Osteoblast (primary cell): ENCODE measurements around the gene ADGRF4. TPM values are rescaled to one million over a fixed set of nuclear protein-coding genes. Genes with fewer than 3 reads are reported as not detected.
A peak's percentile ranks its signal among the peaks of the same experiment; 100 is the strongest.

ENCODE experiments used
- DNase-seq: peaks from one replicate; pipeline ENCODE4 v3.0.0; 2011; ENCODE audit warnings: low spot score, mixed read lengths; ENCODE audit not compliant: insufficient read length; ENCODE audit errors: missing footprints
- H2AFZ ChIP-seq: 2 replicates; pipeline ENCODE4 v1.6.0; 2011; ENCODE audit warnings: mild to moderate bottlenecking, low read length
- H3K27ac ChIP-seq: 2 replicates; pipeline ENCODE4 v1.5.1; 2011; ENCODE audit warnings: mild to moderate bottlenecking, low read depth, low read length, moderate library complexity
- H3K27me3 ChIP-seq: 2 replicates; pipeline ENCODE4 v1.6.0; 2012; ENCODE audit warnings: mild to moderate bottlenecking, control low read depth, inconsistent platforms, low read length, moderate library complexity; ENCODE audit not compliant: insufficient read depth
- H3K36me3 ChIP-seq: 2 replicates; pipeline ENCODE4 v1.5.1; 2011; ENCODE audit warnings: mild to moderate bottlenecking, low read length, control low read depth, moderate library complexity; ENCODE audit not compliant: insufficient read depth
- H3K4me1 ChIP-seq: 2 replicates; pipeline ENCODE4 v1.5.1; 2011; ENCODE audit warnings: mild to moderate bottlenecking, low read length, control low read depth, moderate library complexity; ENCODE audit not compliant: insufficient read depth
- H3K4me2 ChIP-seq: 2 replicates; pipeline ENCODE4 v1.6.0; 2011; ENCODE audit warnings: mild to moderate bottlenecking, low read length; ENCODE audit not compliant: insufficient read depth
- H3K4me3 ChIP-seq: fragments of 200-600 bp; sonication (generic); 3 replicates; pipeline ENCODE4 v1.5.1; 2012; ENCODE audit warnings: mild to moderate bottlenecking, low read length, inconsistent platforms; ENCODE audit not compliant: insufficient read depth
- H3K79me2 ChIP-seq: 2 replicates; pipeline ENCODE4 v1.6.0; 2012; ENCODE audit warnings: mild to moderate bottlenecking, low read length, control low read depth, inconsistent platforms; ENCODE audit not compliant: insufficient read depth
- H3K9me3 ChIP-seq: 2 replicates; pipeline ENCODE4 v1.5.1; 2011; ENCODE audit warnings: low read depth, low read length, control low read depth
- H4K20me1 ChIP-seq: 2 replicates; pipeline ENCODE4 v1.6.0; 2012; ENCODE audit warnings: mild to moderate bottlenecking, low read length, control low read depth; ENCODE audit not compliant: insufficient read depth
- total RNA-seq: library from RNA; depleted of rRNA; stranded (reverse); fragments of >200 nt; gene quantifications from 2 replicates; pipeline ENCODE4 v1.2.3, GENCODE V29; 2012
- TF ChIP-seq, protein P1 (sequence below): IDR thresholded peaks from 2 replicates; pipeline ENCODE4 v1.5.1; 2011; ENCODE audit warnings: mild to moderate bottlenecking, low read depth, low read length, moderate library complexity; ENCODE audit errors: extremely low read depth

Gene ADGRF4
- total RNA-seq, 1 donor: under 0.01 TPM

DNA sequence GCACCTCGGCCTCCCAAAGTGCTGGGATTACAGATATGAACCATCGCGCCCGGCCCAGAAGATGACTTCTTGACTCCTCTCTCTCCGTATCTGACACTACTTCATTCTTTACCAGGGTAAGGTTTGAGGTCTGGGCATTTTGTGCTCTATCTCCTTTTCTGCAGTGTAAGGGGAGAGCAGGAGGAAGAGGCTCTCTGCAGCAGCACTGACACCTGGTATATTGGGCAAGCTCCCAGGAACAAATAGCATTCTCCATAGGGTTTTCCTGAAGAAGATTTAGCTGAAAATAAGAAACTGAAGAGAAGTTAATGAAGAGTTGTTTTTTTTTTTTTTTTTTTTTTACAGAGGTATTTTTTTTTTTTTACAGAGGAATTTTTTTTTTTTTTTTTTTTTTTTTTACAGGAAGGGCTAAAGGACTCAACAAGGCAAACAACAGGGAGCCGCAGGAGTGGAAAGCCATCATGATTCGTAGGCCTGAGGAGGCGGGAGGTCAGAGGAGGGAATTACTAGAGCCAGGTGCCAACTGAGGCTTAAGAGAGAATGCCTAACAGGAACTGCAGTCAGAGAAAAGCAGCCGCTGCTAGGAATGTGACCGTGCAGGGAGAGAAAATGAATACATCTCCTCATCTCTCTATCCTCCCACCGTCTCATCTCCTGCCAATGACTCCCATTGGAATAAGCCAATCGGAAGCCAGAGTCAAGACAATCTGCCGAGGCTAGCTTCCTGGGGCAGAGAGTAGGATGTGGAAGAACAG lies 34.7 kb upstream of the ADGRF4 start:
- Histone ChIP-seq H3K27ac (no peak overlapping the region), H3K79me2 (no peaks in the 10 kb centered on the region), H3K36me3 (no peaks in the 10 kb centered on the region), H2AFZ (no peak overlapping the region), H3K27me3 (no peaks in the 10 kb centered on the region), H3K4me3 (no peak overlapping the region), H3K4me1 (no peaks in the 10 kb centered on the region), H3K9me3 (no peaks in the 10 kb centered on the region), H3K4me2 (no peak overlapping the region), H4K20me1 (no peaks in the 10 kb centered on the region)
- TF ChIP-seq, protein P1, sequence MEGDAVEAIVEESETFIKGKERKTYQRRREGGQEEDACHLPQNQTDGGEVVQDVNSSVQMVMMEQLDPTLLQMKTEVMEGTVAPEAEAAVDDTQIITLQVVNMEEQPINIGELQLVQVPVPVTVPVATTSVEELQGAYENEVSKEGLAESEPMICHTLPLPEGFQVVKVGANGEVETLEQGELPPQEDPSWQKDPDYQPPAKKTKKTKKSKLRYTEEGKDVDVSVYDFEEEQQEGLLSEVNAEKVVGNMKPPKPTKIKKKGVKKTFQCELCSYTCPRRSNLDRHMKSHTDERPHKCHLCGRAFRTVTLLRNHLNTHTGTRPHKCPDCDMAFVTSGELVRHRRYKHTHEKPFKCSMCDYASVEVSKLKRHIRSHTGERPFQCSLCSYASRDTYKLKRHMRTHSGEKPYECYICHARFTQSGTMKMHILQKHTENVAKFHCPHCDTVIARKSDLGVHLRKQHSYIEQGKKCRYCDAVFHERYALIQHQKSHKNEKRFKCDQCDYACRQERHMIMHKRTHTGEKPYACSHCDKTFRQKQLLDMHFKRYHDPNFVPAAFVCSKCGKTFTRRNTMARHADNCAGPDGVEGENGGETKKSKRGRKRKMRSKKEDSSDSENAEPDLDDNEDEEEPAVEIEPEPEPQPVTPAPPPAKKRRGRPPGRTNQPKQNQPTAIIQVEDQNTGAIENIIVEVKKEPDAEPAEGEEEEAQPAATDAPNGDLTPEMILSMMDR: no peak
- DNase-seq: no peak

DNA sequence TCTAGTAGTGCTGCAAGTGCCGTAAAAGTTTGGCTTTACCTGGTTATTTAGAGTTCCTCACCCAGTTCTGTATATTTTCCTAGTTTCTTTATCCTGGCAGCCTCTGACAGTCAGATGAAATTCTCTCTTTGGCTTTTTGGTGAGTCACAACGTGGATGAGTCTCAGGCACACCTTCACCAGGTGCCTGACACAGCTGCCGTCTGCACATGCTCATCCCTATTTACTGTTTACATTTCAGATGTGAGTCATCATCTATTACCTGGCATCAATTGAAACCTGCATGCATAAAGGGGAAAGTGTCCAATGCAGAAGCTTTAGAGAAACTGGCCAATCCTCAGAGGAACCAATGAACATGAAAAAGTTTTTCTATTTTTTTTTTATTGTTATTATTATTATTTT lies 33.3 kb upstream of the ADGRF4 start:
- DNase-seq: no peak

DNA sequence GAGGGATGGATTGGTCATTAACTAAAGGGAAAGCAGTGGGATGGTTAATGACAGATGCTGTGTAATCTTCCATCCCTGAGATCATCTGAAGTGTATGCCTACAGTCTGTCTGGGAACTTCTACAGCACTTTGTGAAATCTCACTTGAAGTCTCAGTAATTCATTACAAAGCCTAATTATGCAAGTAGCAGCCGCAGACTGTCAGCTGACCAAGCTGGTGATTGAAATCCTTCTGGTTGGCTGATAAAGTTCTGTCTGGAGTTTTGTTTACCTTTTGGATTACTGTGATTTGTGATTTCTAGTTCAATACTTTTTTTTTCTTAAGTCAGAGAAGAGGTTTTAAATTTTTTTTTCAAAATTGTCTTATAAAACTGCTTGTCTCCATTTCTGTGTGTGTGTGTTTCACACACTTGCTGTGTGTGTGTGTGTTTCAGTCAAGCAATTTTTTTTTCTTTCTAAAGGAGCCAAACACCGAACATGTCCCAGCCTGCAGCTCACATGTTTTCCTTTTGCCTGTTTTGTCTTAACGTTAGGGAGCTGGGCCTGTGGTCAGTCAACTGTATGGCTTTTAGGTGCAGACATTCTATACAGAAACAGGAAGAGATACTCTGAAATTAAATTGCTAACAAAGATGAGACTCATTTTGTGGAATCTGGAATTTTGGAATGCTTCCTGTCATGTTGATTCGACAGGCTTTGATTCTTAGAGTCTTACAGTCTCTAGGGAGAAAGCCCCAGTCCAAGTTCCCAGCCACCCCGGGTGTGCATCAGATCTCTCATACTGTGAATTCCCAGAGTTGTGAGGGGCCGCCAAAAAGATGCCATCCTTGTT lies 28.5 kb upstream of the ADGRF4 start:
- peaks cover 3% of the 10 kb centered on the region for H3K4me1 ChIP-seq
- H3K79me2 ChIP-seq: no peaks in the 10 kb centered on the region
- H3K36me3 ChIP-seq: no peaks in the 10 kb centered on the region
- H4K20me1 ChIP-seq: no peaks in the 10 kb centered on the region
- TF ChIP-seq, protein P1: no peak
- H3K9me3 ChIP-seq: no peaks in the 10 kb centered on the region
- H3K4me3 ChIP-seq: no peak overlapping the region
- DNase-seq: peak; percentile 44
- no peak overlapping the region for H3K27ac ChIP-seq
- no peaks in the 10 kb centered on the region for H3K27me3 ChIP-seq
- H2AFZ ChIP-seq: no peak overlapping the region
- no peak overlapping the region for H3K4me2 ChIP-seq

More for the DNA sequence above, 33.3 kb upstream of the ADGRF4 start:
- TF ChIP-seq, protein P1: no peak
- H3K36me3 ChIP-seq: no peaks in the 10 kb centered on the region
- no peaks in the 10 kb centered on the region for H3K79me2 ChIP-seq
- no peak overlapping the region for H3K4me3 ChIP-seq
- no peaks in the 10 kb centered on the region for H3K4me1 ChIP-seq
- no peaks in the 10 kb centered on the region for H4K20me1 ChIP-seq
- no peak overlapping the region for H2AFZ ChIP-seq
- no peak overlapping the region for H3K27ac ChIP-seq
- no peak overlapping the region for H3K4me2 ChIP-seq
- H3K9me3 ChIP-seq: no peaks in the 10 kb centered on the region
- H3K27me3 ChIP-seq: no peaks in the 10 kb centered on the region

DNA sequence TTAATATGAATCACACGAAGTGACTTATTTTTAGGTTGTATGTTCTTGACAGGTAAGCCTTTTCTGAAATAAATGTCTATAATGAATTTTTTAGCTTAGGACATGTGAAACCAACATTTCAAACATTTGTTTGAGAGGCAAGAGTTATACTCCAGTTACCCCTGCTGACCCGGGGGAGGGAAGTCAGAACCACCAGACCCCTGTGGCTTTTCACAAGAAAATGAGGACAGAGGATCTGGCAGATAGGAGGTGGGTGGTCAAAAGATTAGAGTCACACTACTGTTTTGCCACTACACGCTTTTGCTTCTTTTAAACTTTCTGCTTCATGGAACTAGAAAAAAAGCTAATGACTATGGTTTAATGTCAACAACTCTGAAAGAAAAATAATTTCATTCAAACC lies 27.5 kb upstream of the ADGRF4 start:
- no peak for DNase-seq
- no peak overlapping the region for H2AFZ ChIP-seq
- H3K4me3 ChIP-seq: no peak overlapping the region
- H3K9me3 ChIP-seq: no peaks in the 10 kb centered on the region
- no peaks in the 10 kb centered on the region for H3K27me3 ChIP-seq
- H3K27ac ChIP-seq: no peak overlapping the region
- peaks cover 3% of the 10 kb centered on the region for H3K4me1 ChIP-seq
- TF ChIP-seq, protein P1: no peak
- no peak overlapping the region for H3K4me2 ChIP-seq
- no peaks in the 10 kb centered on the region for H4K20me1 ChIP-seq
- no peaks in the 10 kb centered on the region for H3K36me3 ChIP-seq
- no peaks in the 10 kb centered on the region for H3K79me2 ChIP-seq
